MM.1S (cell line): ENCODE measurements around the gene STRN3.
A peak's percentile ranks its signal among the peaks of the same experiment; 100 is the strongest.
"Not testable (repeated sequence)": the region's sequence is repeated elsewhere in the genome, so short reads cannot be mapped to it uniquely, and the experiment has no call there.

Source experiments
- DNase-seq: peaks from one replicate; pipeline ENCODE4 v3.0.0-alpha.2; 2015
- H2AFZ ChIP-seq: fragments of 300-600 bp; sonication (generic); 2 replicates; pipeline ENCODE4 v1.6.0; 2016; ENCODE audit warnings: antibody characterized with exemption, low read length
- H3F3A ChIP-seq: fragments of 300-600 bp; sonication (generic); 2 replicates; pipeline ENCODE4 v1.6.1; 2016; ENCODE audit warnings: mild to moderate bottlenecking, antibody characterized with exemption, low read length, moderate library complexity, mixed read lengths; ENCODE audit not compliant: insufficient read depth
- H3K27ac ChIP-seq: fragments of 300-600 bp; sonication (generic); 2 replicates; pipeline ENCODE4 v1.5.1; 2016; ENCODE audit warnings: mild to moderate bottlenecking, low read length
- H3K27me3 ChIP-seq: fragments of 300-600 bp; sonication (generic); replicated peaks from 2 replicates; pipeline ENCODE4 v1.6.0; 2016; ENCODE audit warnings: low read length; ENCODE audit not compliant: insufficient read depth
- H3K36me3 ChIP-seq: fragments of 300-600 bp; sonication (generic); replicated peaks from 2 replicates; pipeline ENCODE4 v1.6.1; 2016; ENCODE audit warnings: mild to moderate bottlenecking, low read length, mixed read lengths; ENCODE audit not compliant: insufficient read depth
- H3K4me1 ChIP-seq: fragments of 300-600 bp; sonication (generic); 2 replicates; pipeline ENCODE4 v1.6.1; 2016; ENCODE audit warnings: low read length, mixed read lengths
- H3K4me2 ChIP-seq: fragments of 300-600 bp; sonication (generic); 2 replicates; pipeline ENCODE4 v1.6.0; 2016; ENCODE audit warnings: low read depth, low read length
- H3K4me3 ChIP-seq: fragments of 300-600 bp; sonication (generic); 2 replicates; pipeline ENCODE4 v1.5.1; 2016; ENCODE audit warnings: low read length, mixed read lengths
- H3K79me2 ChIP-seq: fragments of 300-600 bp; sonication (generic); 2 replicates; pipeline ENCODE4 v1.6.1; 2016; ENCODE audit warnings: mixed run types, low read length, mixed read lengths
- H3K9ac ChIP-seq: fragments of 300-600 bp; sonication (generic); 2 replicates; pipeline ENCODE4 v1.6.1; 2016; ENCODE audit warnings: low read length, mixed read lengths
- H3K9me2 ChIP-seq: fragments of 300-600 bp; sonication (generic); replicated peaks from 2 replicates; pipeline ENCODE4 v1.6.1; 2016; ENCODE audit warnings: mild to moderate bottlenecking, low read length, mixed read lengths; ENCODE audit not compliant: insufficient read depth
- H3K9me3 ChIP-seq: fragments of 300-600 bp; sonication (generic); replicated peaks from 2 replicates; pipeline ENCODE4 v1.6.1; 2016; ENCODE audit warnings: mild to moderate bottlenecking, low read length, mixed read lengths; ENCODE audit not compliant: insufficient read depth
- H4K20me1 ChIP-seq: fragments of 300-600 bp; sonication (generic); 2 replicates; pipeline ENCODE4 v1.6.1; 2016; ENCODE audit warnings: mild to moderate bottlenecking, low read length, moderate library complexity, mixed read lengths; ENCODE audit not compliant: insufficient read depth
- EZH2 ChIP-seq: fragments of 300-600 bp; sonication (generic); optimal IDR thresholded peaks from 2 replicates; pipeline ENCODE3; 2017; ENCODE audit warnings: low read depth, mild to moderate bottlenecking, antibody characterized with exemption, low read length, mixed read lengths
- EZH2phosphoT487 ChIP-seq: fragments of 300-600 bp; sonication (generic); IDR thresholded peaks from 2 replicates; pipeline ENCODE4 v1.6.1; 2018; ENCODE audit warnings: antibody characterized with exemption, low read length
- TF ChIP-seq, protein P1 (sequence below): fragments of 300-600 bp; sonication (generic); IDR thresholded peaks from 2 replicates; pipeline ENCODE4 v1.5.1; 2016; ENCODE audit warnings: antibody characterized with exemption, low read length, mixed read lengths

STRN3 gene

DNA sequence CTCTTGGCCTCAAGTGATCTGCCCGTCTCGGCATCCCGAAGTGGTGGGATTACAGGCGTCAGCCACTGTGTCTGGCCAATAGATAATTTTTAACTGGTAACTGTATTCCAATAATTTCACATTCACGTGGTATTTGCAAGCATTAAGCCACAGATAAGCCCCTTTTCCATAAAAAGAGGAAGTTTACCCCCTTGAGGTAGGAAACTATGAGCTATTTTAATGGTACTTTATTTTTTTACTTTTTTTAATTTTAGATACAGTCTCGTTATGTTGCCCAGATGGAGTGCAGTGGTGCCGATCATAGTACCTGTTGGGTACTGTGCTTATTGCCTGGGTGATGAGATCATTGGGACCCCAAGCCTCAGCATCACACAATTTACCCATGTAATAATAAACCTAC, 43.6 kb downstream of the STRN3 start:
- Histone ChIP-seq H3F3A (no peaks in the 10 kb centered on the region), H3K9me3 (no peaks in the 10 kb centered on the region), H3K4me3 (no peak overlapping the region), H3K27ac (no peak overlapping the region), H3K9ac (no peak overlapping the region), H3K79me2 (peaks cover 22% of the 10 kb centered on the region), H3K4me1 (no peaks in the 10 kb centered on the region), H2AFZ (no peak overlapping the region), H3K36me3 (no peaks in the 10 kb centered on the region), H4K20me1 (no peaks in the 10 kb centered on the region), H3K9me2 (no peaks in the 10 kb centered on the region), H3K27me3 (no peaks in the 10 kb centered on the region), H3K4me2 (no peak overlapping the region)
- DNase-seq = no peak
- TF ChIP-seq, protein P1, sequence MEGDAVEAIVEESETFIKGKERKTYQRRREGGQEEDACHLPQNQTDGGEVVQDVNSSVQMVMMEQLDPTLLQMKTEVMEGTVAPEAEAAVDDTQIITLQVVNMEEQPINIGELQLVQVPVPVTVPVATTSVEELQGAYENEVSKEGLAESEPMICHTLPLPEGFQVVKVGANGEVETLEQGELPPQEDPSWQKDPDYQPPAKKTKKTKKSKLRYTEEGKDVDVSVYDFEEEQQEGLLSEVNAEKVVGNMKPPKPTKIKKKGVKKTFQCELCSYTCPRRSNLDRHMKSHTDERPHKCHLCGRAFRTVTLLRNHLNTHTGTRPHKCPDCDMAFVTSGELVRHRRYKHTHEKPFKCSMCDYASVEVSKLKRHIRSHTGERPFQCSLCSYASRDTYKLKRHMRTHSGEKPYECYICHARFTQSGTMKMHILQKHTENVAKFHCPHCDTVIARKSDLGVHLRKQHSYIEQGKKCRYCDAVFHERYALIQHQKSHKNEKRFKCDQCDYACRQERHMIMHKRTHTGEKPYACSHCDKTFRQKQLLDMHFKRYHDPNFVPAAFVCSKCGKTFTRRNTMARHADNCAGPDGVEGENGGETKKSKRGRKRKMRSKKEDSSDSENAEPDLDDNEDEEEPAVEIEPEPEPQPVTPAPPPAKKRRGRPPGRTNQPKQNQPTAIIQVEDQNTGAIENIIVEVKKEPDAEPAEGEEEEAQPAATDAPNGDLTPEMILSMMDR = no peak
- TF ChIP-seq EZH2 = no peak
- TF ChIP-seq EZH2phosphoT487 = no peak

DNA sequence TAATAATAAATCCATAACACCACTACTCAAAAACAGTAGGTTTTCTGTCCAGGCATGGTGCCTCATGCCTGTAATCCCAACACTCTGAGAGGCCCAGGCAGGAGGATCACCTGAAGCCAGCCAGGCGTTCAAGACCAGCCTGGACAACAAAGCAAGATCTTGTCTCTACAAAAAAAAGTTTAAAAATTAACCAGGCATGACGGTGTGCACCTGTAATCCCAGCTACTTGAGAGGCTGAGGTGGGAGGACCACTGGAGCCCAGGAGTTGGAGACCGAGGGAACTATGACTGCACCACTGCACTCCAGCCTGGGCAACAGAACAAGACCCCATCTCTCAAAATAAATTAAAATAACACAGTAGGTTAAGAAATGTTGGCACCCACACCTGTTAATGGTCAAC, 45.2 kb downstream of the STRN3 start:
- DNase-seq = no peak

DNA sequence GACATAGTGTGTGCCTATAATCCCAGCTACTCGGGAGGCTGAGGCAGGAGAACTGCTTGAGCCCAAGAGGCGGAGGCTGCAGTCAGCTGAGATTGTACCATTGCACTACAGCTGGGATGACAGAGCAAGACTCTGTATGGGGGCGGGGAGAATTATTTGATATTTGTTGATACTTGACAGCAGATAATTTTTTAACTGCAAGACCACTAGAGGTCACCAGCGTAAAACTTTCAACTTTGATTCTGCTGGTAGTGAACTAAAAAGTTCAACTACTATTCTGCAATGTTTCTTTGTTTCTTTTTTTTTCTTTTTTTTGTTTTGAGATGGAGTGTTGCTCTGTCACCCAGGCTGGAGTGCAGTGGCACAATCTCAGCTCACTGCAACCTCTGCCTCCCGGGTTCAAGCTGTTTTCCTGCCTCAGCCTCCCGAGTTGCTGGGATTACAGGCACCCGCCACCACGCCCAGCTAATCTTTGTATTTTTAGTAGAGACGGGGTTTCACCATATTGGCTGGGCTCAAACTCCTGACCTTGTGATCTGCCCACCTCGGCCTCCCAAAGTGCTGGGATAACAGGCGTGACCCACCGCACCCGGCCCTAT, 46.0 kb downstream of the STRN3 start:
- not testable (repeated sequence) for H2AFZ ChIP-seq, H3F3A ChIP-seq, H3K9me3 ChIP-seq, H3K4me3 ChIP-seq, H4K20me1 ChIP-seq, H3K4me2 ChIP-seq, H3K9ac ChIP-seq, H3K9me2 ChIP-seq, H3K36me3 ChIP-seq, H3K4me1 ChIP-seq, H3K27me3 ChIP-seq, H3K27ac ChIP-seq
- TF ChIP-seq, protein P1 = peak; percentile 33
- DNase-seq = peak; percentile 30
- peaks cover 23% of the 10 kb centered on the region for H3K79me2 ChIP-seq

More for the DNA sequence above, 45.2 kb downstream of the STRN3 start:
- H3K4me2 ChIP-seq = no peak overlapping the region
- peaks cover 19% of the 10 kb centered on the region for H3K79me2 ChIP-seq
- H4K20me1 ChIP-seq = no peaks in the 10 kb centered on the region
- no peaks in the 10 kb centered on the region for H3K9me3 ChIP-seq
- H3K9ac ChIP-seq = no peak overlapping the region
- no peaks in the 10 kb centered on the region for H3K9me2 ChIP-seq
- no peak overlapping the region for H2AFZ ChIP-seq
- H3K4me3 ChIP-seq = no peak overlapping the region
- no peaks in the 10 kb centered on the region for H3K27me3 ChIP-seq
- no peaks in the 10 kb centered on the region for H3F3A ChIP-seq
- H3K27ac ChIP-seq = no peak overlapping the region
- TF ChIP-seq EZH2phosphoT487 (no peak), EZH2 (no peak)
- TF ChIP-seq, protein P1 = no peak
- no peaks in the 10 kb centered on the region for H3K36me3 ChIP-seq
- H3K4me1 ChIP-seq = no peaks in the 10 kb centered on the region
